HepG2 (cell line): ENCODE data around the gene TCF7L2. TPM values are rescaled to one million over a fixed set of nuclear protein-coding genes. Genes with fewer than 3 reads are reported as not detected.

Experiments
- ATF7-NPFF ChIP-seq: sonication (generic); formaldehyde crosslinking; IDR thresholded peaks from 2 replicates; pipeline ENCODE4 v1.8.1; 2023; ENCODE audit warnings: mild to moderate bottlenecking, low read depth, missing genetic modification reagents, moderate library complexity
- CEBPG ChIP-seq: IDR thresholded peaks from 2 replicates; pipeline ENCODE4 v1.6.1; 2016
- ESRRA ChIP-seq: sonication (generic); formaldehyde crosslinking; IDR thresholded peaks from 2 replicates; pipeline ENCODE4 v1.5.1; 2020; ENCODE audit warnings: mild to moderate bottlenecking, low read depth, missing genetic modification reagents
- ETV5 ChIP-seq: IDR thresholded peaks from 2 replicates; pipeline ENCODE4 v1.6.1; 2018; ENCODE audit warnings: missing biosample characterization, missing genetic modification reagents, inconsistent platforms, borderline replicate concordance
- JDP2 ChIP-seq: sonication (generic); formaldehyde crosslinking; IDR thresholded peaks from 2 replicates; pipeline ENCODE4 v1.8.1; 2022; ENCODE audit warnings: missing genetic modification reagents, borderline replicate concordance
- RFXANK ChIP-seq: IDR thresholded peaks from 2 replicates; pipeline ENCODE4 v1.6.1; 2016
- SATB2 ChIP-seq: sonication (generic); formaldehyde crosslinking; IDR thresholded peaks from 2 replicates; pipeline ENCODE4 v1.5.0; 2020; ENCODE audit warnings: missing genetic modification reagents
- SIN3B ChIP-seq: fragments of 150-350 bp; IDR thresholded peaks from 2 replicates; pipeline ENCODE4 v1.6.1; 2014; ENCODE audit warnings: low read length
- SNAPC4 ChIP-seq: sonication (generic); formaldehyde crosslinking; IDR thresholded peaks from 2 replicates; pipeline ENCODE4 v1.4.0; 2020; ENCODE audit warnings: mild to moderate bottlenecking, missing genetic modification reagents
- SOX13 ChIP-seq, 3 experiments: fragments of 450-650 bp in 1 of 3; sonication (generic) in 1 of 3; formaldehyde crosslinking in 1 of 3; IDR thresholded peaks in 2 of 3; conservative IDR thresholded peaks in 1 of 3; 2 replicates each; pipeline versions ENCODE4 v1.5.0 to v1.6.1; 2016 to 2020; ENCODE audit warnings: antibody characterized with exemption in 1 of 3, mild to moderate bottlenecking in 1 of 3, missing compliant biosample characterization in 1 of 3, missing genetic modification reagents in 1 of 3, moderate library complexity in 1 of 3
- SP5 ChIP-seq: IDR thresholded peaks from 2 replicates; pipeline ENCODE4 v1.6.1; 2016; ENCODE audit warnings: low read depth, borderline replicate concordance
- SRSF9 ChIP-seq: fragments of 200-400 bp; formaldehyde crosslinking; IDR thresholded peaks from 2 replicates; pipeline ENCODE4 v1.6.1; 2018; ENCODE audit warnings: borderline replicate concordance, mild to moderate bottlenecking, low read depth, low read length; ENCODE audit not compliant: insufficient read depth, poor library complexity, severe bottlenecking
- ZNF260 ChIP-seq: sonication (generic); formaldehyde crosslinking; IDR thresholded peaks from 2 replicates; pipeline ENCODE4 v1.4.0; 2020; ENCODE audit warnings: missing genetic modification reagents, low read depth, mild to moderate bottlenecking, borderline replicate concordance
- ZNF280B ChIP-seq: sonication (generic); formaldehyde crosslinking; IDR thresholded peaks from 2 replicates; pipeline ENCODE4 v1.5.0; 2020; ENCODE audit warnings: missing genetic modification reagents, mild to moderate bottlenecking, borderline replicate concordance
- ZNF281 ChIP-seq: sonication (generic); formaldehyde crosslinking; IDR thresholded peaks from 2 replicates; pipeline ENCODE4 v1.4.0; 2020; ENCODE audit warnings: missing genetic modification reagents, borderline replicate concordance
- ZNF550 ChIP-seq: sonication (generic); formaldehyde crosslinking; IDR thresholded peaks from 2 replicates; pipeline ENCODE4 v1.4.0; 2020; ENCODE audit warnings: mild to moderate bottlenecking, missing genetic modification reagents, borderline replicate concordance
- ZNF577 ChIP-seq: sonication (generic); formaldehyde crosslinking; IDR thresholded peaks from 2 replicates; pipeline ENCODE4 v1.4.0; 2020; ENCODE audit warnings: mild to moderate bottlenecking, low read depth, missing genetic modification reagents, borderline replicate concordance
- ZNF619 ChIP-seq: sonication (generic); formaldehyde crosslinking; IDR thresholded peaks from 2 replicates; pipeline ENCODE4 v1.4.0; 2020; ENCODE audit warnings: mild to moderate bottlenecking, missing genetic modification reagents
- ZNF780A ChIP-seq: sonication (generic); formaldehyde crosslinking; IDR thresholded peaks from 2 replicates; pipeline ENCODE4 v1.8.0; 2022; ENCODE audit warnings: mild to moderate bottlenecking, missing genetic modification reagents, moderate library complexity
- ZNF790 ChIP-seq: sonication (generic); formaldehyde crosslinking; IDR thresholded peaks from 2 replicates; pipeline ENCODE4 v1.8.0; 2022; ENCODE audit warnings: missing genetic modification reagents, mild to moderate bottlenecking, borderline replicate concordance
- polyA plus RNA-seq, 8 experiments: library from polyadenylated mRNA; depleted of rRNA in 3 of 8; stranded (reverse) in 7 of 8; unstranded in 1 of 8; fragments of >200 nt; fragmentation: Illumina TruSeq in 4 of 8; extraction: Trizol in 4 of 8; gene quantifications; 2 replicates each; pipeline versions ENCODE4 v1.2.1 to v1.2.3, GENCODE V29; 2011 to 2016; ENCODE audit warnings: low read depth in 4 of 8, missing spikeins in 1 of 8, mixed read lengths in 1 of 8; ENCODE audit not compliant: insufficient read depth in 1 of 8
- total RNA-seq, 5 experiments: library from RNA; depleted of rRNA; stranded (reverse); fragments of >200 nt; fragmentation: Illumina TruSeq; extraction: Trizol; gene quantifications; 2 replicates each; pipeline ENCODE4 v1.2.3, GENCODE V29; 2016; ENCODE audit warnings: low read depth in 1 of 5

The TCF7L2 gene
- total and polyA plus RNA-seq, 2 of the 13 experiments (the other 11 are each of a cell fraction or from before 2014, with no cell fraction given) = 3.9 to 13.7 TPM

GRCh38 chr10:113086282-113086681 is 136.2 kb downstream of the TCF7L2 start (continued):
- no peak for TF ChIP-seq ZNF780A (CRISPR knock-in tag)
- TF ChIP-seq ZNF577 (CRISPR knock-in tag) = no peak
- no peak for TF ChIP-seq SRSF9
- TF ChIP-seq SNAPC4 (CRISPR knock-in tag) = no peak
- no peak for TF ChIP-seq ZNF280B (CRISPR knock-in tag)
- no peak for TF ChIP-seq ZNF790 (CRISPR knock-in tag)
- no peak for TF ChIP-seq ZNF550 (CRISPR knock-in tag)
- no peak for TF ChIP-seq ZNF619
- peak; percentile 37 for TF ChIP-seq CEBPG (CRISPR knock-in tag)
- no peak for TF ChIP-seq JDP2 (CRISPR knock-in tag)
- peak; percentile 59; the same call in 1 of the 2 replicates for TF ChIP-seq SP5 (CRISPR knock-in tag)
- 0 out of 2 replicates have a peak, but pooled peaks have one; percentile 51 for TF ChIP-seq RFXANK (CRISPR knock-in tag)
- TF ChIP-seq ATF7-NPFF (CRISPR knock-in tag) = no peak
- no peak for TF ChIP-seq SIN3B
- TF ChIP-seq SATB2 (CRISPR knock-in tag) = no peak
- TF ChIP-seq ESRRA = no peak
- no peak; the same call in 1 of the 2 replicates for TF ChIP-seq ETV5
- peak; percentile 72 for TF ChIP-seq ZNF281 (CRISPR knock-in tag)
- no peak for TF ChIP-seq ZNF260 (CRISPR knock-in tag)
- no peak for TF ChIP-seq SOX13 (IDR thresholded peaks at IDR 0.05)
- TF ChIP-seq SOX13 (CRISPR knock-in tag; conservative IDR thresholded peaks at IDR 0.05 in 1 of 2, IDR thresholded peaks at IDR 0.05 in 1 of 2) = peak in 1 of 2 experiments; percentile 77; a peak in 1 of 4 replicates
